Hepatocyte (in vitro differentiated cells): ENCODE results near the gene DSTN. TPM values are rescaled to one million over a fixed set of nuclear protein-coding genes. Genes with fewer than 3 reads are reported as not detected.

Experiments used
- DNase-seq: peaks from one replicate; pipeline ENCODE4 v3.0.0-alpha.2; 2016; ENCODE audit warnings: low spot score
- H2AFZ ChIP-seq: fragments of 200-600 bp; sonication (generic); 2 replicates; pipeline ENCODE4 v1.6.0; 2016; ENCODE audit warnings: antibody characterized with exemption, mild to moderate bottlenecking
- H3K27ac ChIP-seq: fragments of 200-600 bp; sonication (generic); 2 replicates; pipeline ENCODE4 v1.5.1; 2016; ENCODE audit warnings: mild to moderate bottlenecking
- H3K27me3 ChIP-seq: fragments of 200-600 bp; sonication (generic); 2 replicates; pipeline ENCODE4 v1.6.1; 2016
- H3K36me3 ChIP-seq: fragments of 200-600 bp; sonication (generic); replicated peaks from 2 replicates; pipeline ENCODE4 v1.5.1; 2016; ENCODE audit warnings: low read depth; ENCODE audit not compliant: insufficient read depth
- H3K4me1 ChIP-seq: fragments of 200-600 bp; sonication (generic); 2 replicates; pipeline ENCODE4 v1.5.1; 2016; ENCODE audit warnings: mild to moderate bottlenecking, moderate library complexity; ENCODE audit not compliant: insufficient read depth
- H3K4me2 ChIP-seq: fragments of 200-600 bp; sonication (generic); 2 replicates; pipeline ENCODE4 v1.6.0; 2016
- H3K4me3 ChIP-seq: fragments of 200-600 bp; sonication (generic); 2 replicates; pipeline ENCODE4 v1.5.1; 2016; ENCODE audit warnings: mild to moderate bottlenecking
- H3K79me2 ChIP-seq: fragments of 200-600 bp; sonication (generic); 2 replicates; pipeline ENCODE4 v1.6.0; 2017; ENCODE audit warnings: mild to moderate bottlenecking
- H3K9me2 ChIP-seq: fragments of 200-600 bp; sonication (generic); replicated peaks from 2 replicates; pipeline ENCODE4 v1.6.0; 2017; ENCODE audit warnings: mild to moderate bottlenecking; ENCODE audit not compliant: insufficient read depth
- H3K9me3 ChIP-seq: fragments of 200-600 bp; sonication (generic); 2 replicates; pipeline ENCODE4 v1.5.1; 2016; ENCODE audit warnings: low read depth, mild to moderate bottlenecking
- H4K20me1 ChIP-seq: fragments of 200-600 bp; sonication (generic); 2 replicates; pipeline ENCODE4 v1.6.0; 2016; ENCODE audit warnings: mild to moderate bottlenecking; ENCODE audit not compliant: insufficient read depth, poor library complexity, severe bottlenecking
- CTCF ChIP-seq: fragments of 200-600 bp; sonication (generic); IDR thresholded peaks from 2 replicates; pipeline ENCODE4 v1.5.1; 2016; ENCODE audit warnings: antibody characterized with exemption, mild to moderate bottlenecking; ENCODE audit not compliant: poor library complexity
- EZH2 ChIP-seq: fragments of 200-600 bp; sonication (generic); IDR thresholded peaks from 2 replicates; pipeline ENCODE4 v1.6.1; 2016; ENCODE audit warnings: antibody characterized with exemption, mild to moderate bottlenecking, borderline replicate concordance
- EZH2phosphoT487 ChIP-seq: fragments of 200-600 bp; sonication (generic); IDR thresholded peaks from one replicate; pipeline ENCODE4 v1.6.1; 2018; ENCODE audit warnings: antibody characterized with exemption, mild to moderate bottlenecking, low read depth, moderate library complexity; ENCODE audit not compliant: unreplicated experiment, severe bottlenecking
- WGBS: methylation state at CpG from one replicate; pipeline ENCODE4 v1.1.6; 2016; ENCODE audit warnings: low lambda C conversion rate; ENCODE audit errors: missing lambda C conversion rate; 5-methylcytosine and 5-hydroxymethylcytosine counted together
- polyA plus RNA-seq: library from polyadenylated mRNA; unstranded; fragments of >200 nt; fragmentation: Nextera tagmentation; extraction: Ambion mirVana; gene quantifications from 2 replicates; pipeline ENCODE4 v1.2.1, GENCODE V29; 2016
- total RNA-seq: library from RNA; depleted of rRNA; stranded (reverse); fragments of >200 nt; gene quantifications from 2 replicates; pipeline ENCODE4 v1.2.3, GENCODE V29; 2014

Gene DSTN
- total and polyA plus RNA-seq, 2 experiments from 2014 or later, result 342 to 352 TPM

GRCh38 chr20:17558154-17558940, 11.5 kb upstream of the DSTN start:
- H3K9me3 ChIP-seq, result no peaks in the 10 kb centered on the region
- no peaks in the 10 kb centered on the region for H3K9me2 ChIP-seq
- peaks cover 29% of the 10 kb centered on the region for H3K4me1 ChIP-seq
- TF ChIP-seq CTCF, result no peak
- no peak for TF ChIP-seq EZH2
- no peak for TF ChIP-seq EZH2phosphoT487
- DNase-seq, result peak; percentile 73
- peak overlapping the region; percentile 66 for H3K4me2 ChIP-seq
- H2AFZ ChIP-seq, result no peak overlapping the region
- no peaks in the 10 kb centered on the region for H3K36me3 ChIP-seq
- H3K27me3 ChIP-seq, result no peaks in the 10 kb centered on the region
- WGBS, result 56% methylated on average over 7 of the region's 7 CpGs
- H4K20me1 ChIP-seq, result no peaks in the 10 kb centered on the region
- H3K4me3 ChIP-seq, result no peak overlapping the region
- no peaks in the 10 kb centered on the region for H3K79me2 ChIP-seq
- H3K27ac ChIP-seq, result peak overlapping the region; percentile 98

DNA sequence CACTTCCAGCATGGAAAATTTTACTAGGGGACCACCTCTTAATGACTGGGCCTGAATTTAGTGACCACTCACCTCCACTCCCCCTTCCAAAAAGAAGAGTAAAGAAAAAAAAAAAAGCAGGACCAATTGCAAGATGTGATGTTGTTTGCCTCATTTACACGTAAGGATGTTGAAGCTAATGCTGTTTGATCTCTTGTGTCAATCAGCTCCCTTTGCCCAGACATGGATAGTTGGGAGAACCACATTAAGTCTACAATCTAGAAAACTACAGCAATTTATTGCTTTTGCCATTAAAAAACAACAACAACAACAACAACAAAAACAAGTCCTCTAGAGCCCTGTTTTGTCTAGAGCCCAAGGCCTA, 11.0 kb upstream of the DSTN start:
- H3K4me3 ChIP-seq, result no peak overlapping the region
- H4K20me1 ChIP-seq, result no peaks in the 10 kb centered on the region
- H3K9me2 ChIP-seq, result no peaks in the 10 kb centered on the region
- no peaks in the 10 kb centered on the region for H3K9me3 ChIP-seq
- H3K27me3 ChIP-seq, result no peaks in the 10 kb centered on the region
- H3K4me2 ChIP-seq, result peak overlapping the region; percentile 66
- WGBS, result 87% methylated on average over 1 of the region's 1 CpG
- TF ChIP-seq CTCF, result no peak
- TF ChIP-seq EZH2, result no peak
- no peak for TF ChIP-seq EZH2phosphoT487
- no peaks in the 10 kb centered on the region for H3K79me2 ChIP-seq
- no peak overlapping the region for H2AFZ ChIP-seq
- H3K27ac ChIP-seq, result peak overlapping the region; percentile 98
- H3K4me1 ChIP-seq, result peaks cover 29% of the 10 kb centered on the region
- H3K36me3 ChIP-seq, result no peaks in the 10 kb centered on the region
- DNase-seq, result no peak

- Histone ChIP-seq H3K4me1 (peaks cover 29% of the 10 kb centered on the region), H2AFZ (no peak overlapping the region), H3K9me3 (no peaks in the 10 kb centered on the region), H3K27me3 (no peaks in the 10 kb centered on the region), H4K20me1 (no peaks in the 10 kb centered on the region), H3K4me2 (no peak overlapping the region), H3K4me3 (no peak overlapping the region), H3K27ac (peak overlapping the region; percentile 98), H3K9me2 (no peaks in the 10 kb centered on the region), H3K36me3 (no peaks in the 10 kb centered on the region), H3K79me2 (no peaks in the 10 kb centered on the region)
- no peak for DNase-seq
- TF ChIP-seq CTCF, result no peak
- no peak for TF ChIP-seq EZH2phosphoT487
- TF ChIP-seq EZH2, result no peak
- 96% methylated on average over 6 of the region's 6 CpGs for WGBS
Observed at GRCh38 chr20:17559338-17559737, 10.5 kb upstream of the DSTN start.
